GM12878 (cell line): Measurements from ENCODE around the gene BPI. TPM values are rescaled to one million over a fixed set of nuclear protein-coding genes. Genes with fewer than 3 reads are reported as not detected.
"Not testable (repeated sequence)": the region's sequence is repeated elsewhere in the genome, so short reads cannot be mapped to it uniquely, and the experiment has no call there.

Source experiments
- ATAC-seq: fragments of 200-7000 bp; cut with Tn5 transposase; 3 replicates; pipeline ENCODE4 v1.9.1; 2020; ENCODE audit warnings: mild to moderate bottlenecking, moderate library complexity
- BruUV-seq: library from RNA; stranded (reverse); fragments of 400-500 nt; replicated peaks from 2 replicates; lab custom pipeline; 2021; lab: Mats Ljungman, UMichigan
- CTCF ChIA-PET: fragments of 300-600 bp; sonication (Branson Sonifier 250); formaldehyde crosslinking; extraction: SDS; loops from one replicate; lab custom pipeline; 2021; ENCODE audit warnings: inconsistent platforms; lab: Yijun Ruan, JAX
- POLR2A ChIA-PET: fragments of 350-600 bp; formaldehyde crosslinking; extraction: SDS; loops from one replicate; lab custom pipeline; 2021; ENCODE audit warnings: inconsistent platforms; lab: Charles Lee
- RAD21 ChIA-PET: fragments of 300-600 bp; sonication (Branson Sonifier 250); formaldehyde crosslinking; loops from one replicate; lab custom pipeline; 2023; ENCODE audit warnings: antibody characterized with exemption; ENCODE audit not compliant: unreplicated experiment; lab: Charles Lee
- SMC1A ChIA-PET: fragments of 300-600 bp; sonication (Branson Sonifier 250); formaldehyde crosslinking; loops from one replicate; lab custom pipeline; 2023; ENCODE audit not compliant: unreplicated experiment, uncharacterized antibody; lab: Charles Lee
- DNase-seq: peaks from one replicate; pipeline ENCODE4 v3.0.0-alpha.2; 2011; ENCODE audit warnings: low read depth, low spot score
- FAIRE-seq: peaks from 3 replicates; lab custom pipeline; 2011; peaks lifted over from hg19 to GRCh38; lab: Jason Lieb, UNC
- H2AFZ ChIP-seq: 2 replicates; pipeline ENCODE4 v1.6.0; 2011; ENCODE audit warnings: low read depth, low read length, control low read depth; ENCODE audit not compliant: control insufficient read depth
- H3K27ac ChIP-seq: 2 replicates; pipeline ENCODE4 v1.5.1; 2011; ENCODE audit warnings: control low read depth; ENCODE audit not compliant: control insufficient read depth, insufficient read depth
- H3K27me3 ChIP-seq, 2 experiments: replicated peaks in 1 of 2; 2 replicates each; pipeline versions ENCODE4 v1.6.0 to v1.6.1; 2011; ENCODE audit warnings: low read length in 1 of 2; ENCODE audit not compliant: control insufficient read depth in 2 of 2, insufficient read depth in 2 of 2
- H3K36me3 ChIP-seq, 2 experiments: 2 replicates each; pipeline ENCODE4 v1.5.1; 2011; ENCODE audit warnings: low read length in 1 of 2; ENCODE audit not compliant: control insufficient read depth in 2 of 2, insufficient read depth in 2 of 2
- H3K4me1 ChIP-seq: 2 replicates; pipeline ENCODE4 v1.6.1; 2011; ENCODE audit warnings: mild to moderate bottlenecking, low read length, moderate library complexity, mixed read lengths; ENCODE audit not compliant: control insufficient read depth, insufficient read depth
- H3K4me2 ChIP-seq: 2 replicates; pipeline ENCODE4 v1.6.0; 2011; ENCODE audit warnings: control low read depth; ENCODE audit not compliant: control insufficient read depth, insufficient read depth
- H3K4me3 ChIP-seq: fragments of 200-600 bp; sonication (generic); 2 replicates; pipeline ENCODE4 v1.5.1; 2016
- H3K79me2 ChIP-seq: 2 replicates; pipeline ENCODE4 v1.6.0; 2011; ENCODE audit warnings: low read length; ENCODE audit not compliant: control insufficient read depth, insufficient read depth
- H3K9ac ChIP-seq: 2 replicates; pipeline ENCODE4 v1.8.0; 2011; ENCODE audit warnings: low read length, control low read depth, mixed read lengths; ENCODE audit not compliant: control insufficient read depth, insufficient read depth
- H3K9me3 ChIP-seq: replicated peaks from 3 replicates; pipeline ENCODE4 v1.5.1; 2011; ENCODE audit warnings: mild to moderate bottlenecking, low read length; ENCODE audit not compliant: control insufficient read depth, insufficient read depth
- H4K20me1 ChIP-seq: 2 replicates; pipeline ENCODE4 v1.6.0; 2011; ENCODE audit not compliant: control insufficient read depth, insufficient read depth
- BCL11A ChIP-seq: IDR thresholded peaks from 2 replicates; pipeline ENCODE4 v1.6.1; 2011; ENCODE audit warnings: low read depth, low read length
- CREM ChIP-seq: IDR thresholded peaks from 2 replicates; pipeline ENCODE4 v1.6.1; 2014; ENCODE audit warnings: antibody characterized with exemption, low read depth
- E2F8 ChIP-seq: fragments of 450-650 bp; IDR thresholded peaks from 2 replicates; pipeline ENCODE4 v1.6.1; 2018; ENCODE audit warnings: mild to moderate bottlenecking, low read depth, moderate library complexity; ENCODE audit not compliant: partially characterized antibody
- ELK1 ChIP-seq: IDR thresholded peaks from 2 replicates; pipeline ENCODE4 v1.6.1; 2012; ENCODE audit warnings: low read depth, low read length, improper control_type of control experiment
- FOXK2 ChIP-seq: fragments of 450-650 bp; IDR thresholded peaks from 2 replicates; pipeline ENCODE4 v1.6.1; 2017; ENCODE audit warnings: mild to moderate bottlenecking, moderate library complexity
- RCOR1 ChIP-seq: conservative IDR thresholded peaks from 2 replicates; pipeline ENCODE4 v1.6.1; 2012; ENCODE audit warnings: low read depth, low read length, improper control_type of control experiment
- ZNF274 ChIP-seq: IDR thresholded peaks from one replicate; pipeline ENCODE4 v1.8.0; 2011; ENCODE audit not compliant: insufficient read length, insufficient read depth
- ZNF622 ChIP-seq: fragments of 450-650 bp; IDR thresholded peaks from 2 replicates; pipeline ENCODE4 v1.6.1; 2017; ENCODE audit warnings: mild to moderate bottlenecking, inconsistent platforms
- ZNF687 ChIP-seq: fragments of 450-650 bp; IDR thresholded peaks from 2 replicates; pipeline ENCODE4 v1.6.1; 2017; ENCODE audit warnings: mild to moderate bottlenecking, moderate library complexity
- ZZZ3 ChIP-seq: IDR thresholded peaks from 2 replicates; pipeline ENCODE4 v1.6.1; 2011; ENCODE audit warnings: low read depth; ENCODE audit not compliant: control insufficient read depth, insufficient read length
- WGBS: methylation state at CpG from one replicate; pipeline ENCODE4 v1.1.6; 2016; ENCODE audit warnings: low lambda C conversion rate; ENCODE audit not compliant: insufficient replicate concordance, insufficient coverage; ENCODE audit errors: missing lambda C conversion rate; 5-methylcytosine and 5-hydroxymethylcytosine counted together
- in situ Hi-C: fragments of 300-500 bp; cut with MboI; formaldehyde crosslinking; loops from 9 replicates; pipeline ENCODE4 v1.14.3; 2018; ENCODE audit warnings: mixed read lengths
- intact Hi-C: fragments of 100-400 bp; cut with micrococcal nuclease; formaldehyde crosslinking; loops from one replicate; pipeline ENCODE4 v1.14.2; 2022; ENCODE audit not compliant: unreplicated experiment
- polyA plus RNA-seq, 11 experiments: library from polyadenylated mRNA; depleted of rRNA in 4 of 11; unstranded in 6 of 11; stranded (reverse) in 5 of 11; fragments of >200 nt; fragmentation: Nextera tagmentation in 4 of 11; fragmentation: Illumina TruSeq in 1 of 11; extraction: Ambion mirVana in 4 of 11; extraction: Trizol in 1 of 11; gene quantifications; 1 replicate in 1 of 11; 2 replicates in 10 of 11; pipeline versions ENCODE4 v1.2.1 to v1.2.3, GENCODE V29; 2011 to 2016; ENCODE audit warnings: inconsistent platforms in 2 of 11, missing spikeins in 2 of 11, low read depth in 1 of 11
- total RNA-seq, 4 experiments: library from RNA; depleted of rRNA in 3 of 4; stranded (reverse); fragments of >200 nt in 3 of 4; fragmentation: Illumina TruSeq in 1 of 4; extraction: Trizol in 1 of 4; gene quantifications; 2 replicates each; pipeline versions ENCODE4 v1.2.1 to v1.2.3, GENCODE V29; 2013 to 2021

Gene BPI
- total and polyA plus RNA-seq, 10 of the 15 experiments (the other 5 are each of a cell fraction or from before 2014, with no cell fraction given), result not detected

- H3K27ac ChIP-seq, result no peak overlapping the region
- POLR2A ChIA-PET, result no interaction called here
- in situ Hi-C loops, result no loop called here
- no peak overlapping the region for H3K4me2 ChIP-seq
- H3K36me3 ChIP-seq, result no peaks in the 10 kb centered on the region
- TF ChIP-seq ZNF274, result no peak
- no peak for TF ChIP-seq BCL11A
- no peak for TF ChIP-seq E2F8
- no peak for TF ChIP-seq FOXK2
- no peak for TF ChIP-seq RCOR1
- TF ChIP-seq ZZZ3, result no peak
- TF ChIP-seq ZNF687, result no peak
- TF ChIP-seq ZNF622, result no peak
- no peak for TF ChIP-seq CREM
- no peak for TF ChIP-seq ELK1
- TF ChIP-seq, all 136 proteins: peak for 0
- H4K20me1 ChIP-seq, result no peaks in the 10 kb centered on the region
- no peak overlapping the region for H3K9ac ChIP-seq
- 52% methylated on average over 11 of the region's 11 CpGs for WGBS
- ChIA-PET RAD21 (no interaction called here), SMC1A (no interaction called here), CTCF (no interaction called here)
- intact Hi-C loops, result no loop called here
- no peaks in the 10 kb centered on the region for H3K9me3 ChIP-seq
- ATAC-seq (no peak), DNase-seq (no peak), FAIRE-seq (no peak)
- no peak overlapping the region for H2AFZ ChIP-seq
- H3K4me3 ChIP-seq, result no peak overlapping the region
- BruUV-seq, result no TSS peak
- no peaks in the 10 kb centered on the region for H3K27me3 ChIP-seq
- H3K79me2 ChIP-seq, result no peaks in the 10 kb centered on the region
- H3K4me1 ChIP-seq, result no peaks in the 10 kb centered on the region
Measured at GRCh38 chr20:38377039-38377685, 73.2 kb downstream of the BPI start.

- SMC1A ChIA-PET, FAIRE-seq, H3K79me2 ChIP-seq, H3K4me1 ChIP-seq, H3K9me3 ChIP-seq, CTCF ChIA-PET, DNase-seq, in situ Hi-C loops, BruUV-seq, H3K36me3 ChIP-seq, H4K20me1 ChIP-seq, H3K27me3 ChIP-seq, H3K4me2 ChIP-seq, ATAC-seq, H3K4me3 ChIP-seq, H3K9ac ChIP-seq, H2AFZ ChIP-seq, POLR2A ChIA-PET, intact Hi-C loops, H3K27ac ChIP-seq, RAD21 ChIA-PET: not testable (repeated sequence)
- no CpG with 5 or more reads among the region's 5 CpGs for WGBS
Measured at GRCh38 chr20:38377838-38378237, 73.9 kb downstream of the BPI start.
